Panc1 (cell line): ENCODE results near the gene ATP8B3. TPM values are rescaled to one million over a fixed set of nuclear protein-coding genes. Genes with fewer than 3 reads are reported as not detected.
A peak's percentile ranks its signal among the peaks of the same experiment; 100 is the strongest.

Experiments used
- ATAC-seq: fragments of 200-7000 bp; cut with Tn5 transposase; 2 replicates; pipeline ENCODE4 v1.9.1; 2020; ENCODE audit warnings: mild to moderate bottlenecking, moderate library complexity
- BruUV-seq: library from RNA; stranded (reverse); fragments of 400-500 nt; replicated peaks from 2 replicates; lab custom pipeline; 2021; lab: Mats Ljungman, UMichigan
- CTCF ChIA-PET: fragments of 300-600 bp; sonication (Branson Sonifier 250); formaldehyde crosslinking; loops from one replicate; lab custom pipeline; 2022; ENCODE audit warnings: antibody characterized with exemption; lab: Charles Lee
- POLR2A ChIA-PET: fragments of 300-600 bp; sonication (Branson Sonifier 250); formaldehyde crosslinking; loops from one replicate; lab custom pipeline; 2022; ENCODE audit warnings: antibody characterized with exemption; lab: Charles Lee
- DNase-seq: peaks from one replicate; pipeline ENCODE4 v3.0.0-alpha.2; 2010; ENCODE audit warnings: low read depth, low spot score
- H3K27ac ChIP-seq: 2 replicates; pipeline ENCODE4 v1.5.1; 2011; ENCODE audit warnings: mild to moderate bottlenecking, low read length, inconsistent platforms
- H3K27me3 ChIP-seq: fragments of 200-500 bp; sonication (Bioruptor generic); 2 replicates; pipeline ENCODE4 v1.6.0; 2014; ENCODE audit warnings: low read length, inconsistent platforms; ENCODE audit not compliant: control insufficient read depth, insufficient read depth
- H3K36me3 ChIP-seq: fragments of 200-500 bp; sonication (Bioruptor generic); 2 replicates; pipeline ENCODE4 v1.5.1; 2014; ENCODE audit warnings: inconsistent platforms, mild to moderate bottlenecking, low read length, moderate library complexity; ENCODE audit not compliant: control insufficient read depth, insufficient read depth
- H3K4me1 ChIP-seq: 2 replicates; pipeline ENCODE4 v1.5.1; 2011; ENCODE audit warnings: inconsistent platforms, mild to moderate bottlenecking, low read length, moderate library complexity; ENCODE audit not compliant: control insufficient read depth, insufficient read depth
- H3K4me3 ChIP-seq, 2 experiments: 2 replicates each; pipeline ENCODE4 v1.5.1; 2011 to 2012; ENCODE audit warnings: low read depth in 2 of 2, low read length in 2 of 2, mild to moderate bottlenecking in 2 of 2, inconsistent platforms in 1 of 2, moderate library complexity in 1 of 2
- H3K9me3 ChIP-seq: fragments of 200-500 bp; sonication (Bioruptor generic); 2 replicates; pipeline ENCODE4 v1.5.1; 2014; ENCODE audit warnings: low read depth, mild to moderate bottlenecking, inconsistent platforms, low read length, moderate library complexity; ENCODE audit not compliant: control insufficient read depth, insufficient read depth
- POLR2AphosphoS5 ChIP-seq: IDR thresholded peaks from 2 replicates; pipeline ENCODE4 v1.6.1; 2012; ENCODE audit warnings: mild to moderate bottlenecking, low read depth, low read length, moderate library complexity
- SIN3A ChIP-seq: IDR thresholded peaks from 2 replicates; pipeline ENCODE4 v1.6.1; 2012; ENCODE audit warnings: low read depth, mild to moderate bottlenecking, low read length, moderate library complexity, borderline replicate concordance; ENCODE audit not compliant: insufficient read depth
- TCF7L2 ChIP-seq: IDR thresholded peaks from 2 replicates; pipeline ENCODE4 v1.6.1; 2011; ENCODE audit warnings: mild to moderate bottlenecking, low read depth, low read length, inconsistent platforms
- in situ Hi-C: cut with HindIII; loops from 2 replicates; pipeline ENCODE4 v1.10.0; 2016; ENCODE audit warnings: low sequenced_read_pairs, low pct_unique_long_range_greater_than_20kb
- intact Hi-C: fragments of 100-400 bp; cut with micrococcal nuclease; formaldehyde crosslinking; loops from one replicate; pipeline ENCODE4 v1.10.0; 2022; ENCODE audit not compliant: unreplicated experiment
- total RNA-seq: library from RNA; stranded (reverse); gene quantifications from one replicate; pipeline ENCODE4 v1.2.1, GENCODE V29; 2021; ENCODE audit not compliant: unreplicated experiment
- TF ChIP-seq, protein P1 (sequence below): fragments of 450-650 bp; IDR thresholded peaks from 2 replicates; pipeline ENCODE4 v1.5.1; 2017; ENCODE audit warnings: mild to moderate bottlenecking
- TF ChIP-seq, protein P2 (sequence below), 2 experiments: IDR thresholded peaks; 2 replicates each; pipeline ENCODE4 v1.6.1; 2011 to 2012; ENCODE audit warnings: low read depth in 2 of 2, control low read depth in 1 of 2, low read length in 1 of 2, mild to moderate bottlenecking in 1 of 2, moderate library complexity in 1 of 2; ENCODE audit not compliant: insufficient read depth in 1 of 2

ATP8B3 gene
- total RNA-seq, 1 experiment from 2014 or later, result 67.7 TPM

DNA sequence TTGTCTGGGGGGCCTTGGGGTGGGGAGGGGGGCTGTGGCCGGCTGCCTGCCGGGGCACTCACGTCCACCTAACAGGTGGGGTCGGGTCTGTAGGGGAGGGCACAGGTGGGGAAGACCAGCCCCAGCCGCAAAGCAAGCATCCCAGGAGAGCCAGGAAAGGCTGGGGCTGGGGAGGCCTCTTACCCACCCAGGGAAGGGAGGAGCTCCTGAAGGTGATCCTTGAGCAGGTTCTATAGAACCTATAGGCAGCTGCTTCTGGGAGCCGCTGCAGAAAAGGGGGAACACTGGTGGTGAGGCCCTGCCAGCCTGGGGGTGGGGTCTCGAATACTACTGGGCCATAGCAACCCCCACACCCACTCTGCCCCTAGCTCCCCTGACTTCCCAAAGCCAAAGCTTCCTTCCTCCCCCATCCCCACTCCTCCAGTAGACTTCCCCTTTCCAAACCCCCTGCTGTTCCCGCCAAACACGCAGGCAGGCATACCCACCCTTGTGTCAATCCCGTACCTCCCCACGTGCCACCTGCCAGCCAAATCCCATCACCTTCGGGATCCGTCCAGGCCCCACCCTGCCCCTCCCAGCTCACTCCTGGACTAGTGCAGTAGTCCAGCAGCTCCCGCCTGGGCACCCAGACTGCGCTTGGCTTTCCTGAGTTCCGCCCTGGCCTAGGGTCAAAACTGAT, 45.7 kb upstream of the ATP8B3 start:
- intact Hi-C loops (no loop called here), in situ Hi-C loops (no loop called here)
- BruUV-seq, result no TSS peak
- Histone ChIP-seq H3K9me3 (no peaks in the 10 kb centered on the region), H3K4me3 (peak overlapping the region in 1 of 2 experiments; percentile 44; a peak in 2 of 4 replicates), H3K4me1 (peaks cover 40% of the 10 kb centered on the region), H3K27ac (peak overlapping the region; percentile 77), H3K36me3 (peaks cover 5% of the 10 kb centered on the region; the same call in 1 of the 2 replicates), H3K27me3 (no peaks in the 10 kb centered on the region)
- CTCF ChIA-PET, result interaction anchor here (0.6 to 0.7 kb wide), 2 partner anchors 11 to 189 kb away, joined by 3 to 11 read pairs; no protein-coding TSS in a partner anchor
- DNase-seq, result no peak
- POLR2A ChIA-PET, result no interaction called here
- no peak for ATAC-seq
- TF ChIP-seq, protein P1, sequence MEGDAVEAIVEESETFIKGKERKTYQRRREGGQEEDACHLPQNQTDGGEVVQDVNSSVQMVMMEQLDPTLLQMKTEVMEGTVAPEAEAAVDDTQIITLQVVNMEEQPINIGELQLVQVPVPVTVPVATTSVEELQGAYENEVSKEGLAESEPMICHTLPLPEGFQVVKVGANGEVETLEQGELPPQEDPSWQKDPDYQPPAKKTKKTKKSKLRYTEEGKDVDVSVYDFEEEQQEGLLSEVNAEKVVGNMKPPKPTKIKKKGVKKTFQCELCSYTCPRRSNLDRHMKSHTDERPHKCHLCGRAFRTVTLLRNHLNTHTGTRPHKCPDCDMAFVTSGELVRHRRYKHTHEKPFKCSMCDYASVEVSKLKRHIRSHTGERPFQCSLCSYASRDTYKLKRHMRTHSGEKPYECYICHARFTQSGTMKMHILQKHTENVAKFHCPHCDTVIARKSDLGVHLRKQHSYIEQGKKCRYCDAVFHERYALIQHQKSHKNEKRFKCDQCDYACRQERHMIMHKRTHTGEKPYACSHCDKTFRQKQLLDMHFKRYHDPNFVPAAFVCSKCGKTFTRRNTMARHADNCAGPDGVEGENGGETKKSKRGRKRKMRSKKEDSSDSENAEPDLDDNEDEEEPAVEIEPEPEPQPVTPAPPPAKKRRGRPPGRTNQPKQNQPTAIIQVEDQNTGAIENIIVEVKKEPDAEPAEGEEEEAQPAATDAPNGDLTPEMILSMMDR, result no peak
- no peak for TF ChIP-seq TCF7L2
- TF ChIP-seq SIN3A, result no peak
- TF ChIP-seq, protein P2, sequence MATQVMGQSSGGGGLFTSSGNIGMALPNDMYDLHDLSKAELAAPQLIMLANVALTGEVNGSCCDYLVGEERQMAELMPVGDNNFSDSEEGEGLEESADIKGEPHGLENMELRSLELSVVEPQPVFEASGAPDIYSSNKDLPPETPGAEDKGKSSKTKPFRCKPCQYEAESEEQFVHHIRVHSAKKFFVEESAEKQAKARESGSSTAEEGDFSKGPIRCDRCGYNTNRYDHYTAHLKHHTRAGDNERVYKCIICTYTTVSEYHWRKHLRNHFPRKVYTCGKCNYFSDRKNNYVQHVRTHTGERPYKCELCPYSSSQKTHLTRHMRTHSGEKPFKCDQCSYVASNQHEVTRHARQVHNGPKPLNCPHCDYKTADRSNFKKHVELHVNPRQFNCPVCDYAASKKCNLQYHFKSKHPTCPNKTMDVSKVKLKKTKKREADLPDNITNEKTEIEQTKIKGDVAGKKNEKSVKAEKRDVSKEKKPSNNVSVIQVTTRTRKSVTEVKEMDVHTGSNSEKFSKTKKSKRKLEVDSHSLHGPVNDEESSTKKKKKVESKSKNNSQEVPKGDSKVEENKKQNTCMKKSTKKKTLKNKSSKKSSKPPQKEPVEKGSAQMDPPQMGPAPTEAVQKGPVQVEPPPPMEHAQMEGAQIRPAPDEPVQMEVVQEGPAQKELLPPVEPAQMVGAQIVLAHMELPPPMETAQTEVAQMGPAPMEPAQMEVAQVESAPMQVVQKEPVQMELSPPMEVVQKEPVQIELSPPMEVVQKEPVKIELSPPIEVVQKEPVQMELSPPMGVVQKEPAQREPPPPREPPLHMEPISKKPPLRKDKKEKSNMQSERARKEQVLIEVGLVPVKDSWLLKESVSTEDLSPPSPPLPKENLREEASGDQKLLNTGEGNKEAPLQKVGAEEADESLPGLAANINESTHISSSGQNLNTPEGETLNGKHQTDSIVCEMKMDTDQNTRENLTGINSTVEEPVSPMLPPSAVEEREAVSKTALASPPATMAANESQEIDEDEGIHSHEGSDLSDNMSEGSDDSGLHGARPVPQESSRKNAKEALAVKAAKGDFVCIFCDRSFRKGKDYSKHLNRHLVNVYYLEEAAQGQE (IDR thresholded peaks at IDR 0.05; ENCODE audit: insufficient read depth in 1 of 2, low read depth in 2 of 2, low read length in 1 of 2), result no peak
- TF ChIP-seq POLR2AphosphoS5, result no peak; the same call in 1 of the 2 replicates

DNA sequence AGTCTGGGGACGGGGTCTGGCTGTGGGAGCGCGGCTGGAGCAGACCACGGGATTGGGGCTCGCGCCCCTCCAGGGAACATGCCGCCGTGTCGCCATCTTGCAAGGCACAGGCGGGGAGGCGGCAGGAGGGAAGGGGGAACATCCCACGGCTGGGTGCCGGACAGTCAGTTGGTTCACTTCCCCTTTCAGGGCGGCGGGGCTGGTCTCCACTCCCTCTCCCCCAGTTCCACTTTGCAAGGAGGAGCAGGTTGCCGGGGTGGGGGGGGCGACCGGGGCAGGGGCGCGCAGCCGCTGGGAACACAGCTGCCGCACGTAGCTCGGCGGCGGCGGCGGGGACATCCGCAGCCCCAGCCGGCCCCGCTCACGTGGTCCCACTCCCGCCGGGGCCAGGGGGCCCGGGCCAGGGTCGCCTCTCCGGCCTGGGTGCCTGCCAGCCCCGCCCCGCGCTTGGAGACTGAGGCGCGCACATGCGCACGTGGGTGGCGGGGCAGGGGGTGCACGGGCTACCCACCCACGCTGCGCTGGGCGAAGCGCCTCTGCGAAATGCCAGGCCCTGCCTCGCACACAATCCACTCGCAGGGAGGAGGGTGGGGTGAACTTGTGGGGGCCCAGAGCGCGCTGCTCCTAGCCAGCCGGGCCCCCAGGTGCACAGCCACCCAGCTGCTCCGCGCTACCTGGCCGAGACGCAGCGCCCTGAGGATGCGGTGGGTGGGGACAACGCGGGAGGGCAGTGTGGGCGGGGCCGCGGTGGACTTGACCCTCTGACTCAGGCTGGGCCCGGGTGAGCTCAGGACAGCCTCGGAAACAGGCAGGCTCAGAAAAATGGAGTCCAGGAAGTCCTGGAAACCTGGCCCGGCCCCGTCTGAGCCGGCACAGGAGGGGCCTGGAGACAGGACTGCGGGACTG, 44.9 kb upstream of the ATP8B3 start:
- peak overlapping the region; percentile 91 for H3K27ac ChIP-seq
- ATAC-seq (peak; percentile 41), DNase-seq (no peak)
- in situ Hi-C loops, result no loop called here
- CTCF ChIA-PET, result interaction anchor here (0.6 to 0.7 kb wide), 2 partner anchors 12 to 188 kb away, joined by 3 to 11 read pairs; no protein-coding TSS in a partner anchor
- no peaks in the 10 kb centered on the region for H3K27me3 ChIP-seq
- peaks cover 1% of the 10 kb centered on the region; the same call in 1 of the 2 replicates for H3K36me3 ChIP-seq
- TF ChIP-seq SIN3A (no peak), POLR2AphosphoS5 (no peak), TCF7L2 (no peak)
- TF ChIP-seq, protein P2 (IDR thresholded peaks at IDR 0.05; ENCODE audit: insufficient read depth in 1 of 2, low read depth in 2 of 2, low read length in 1 of 2), result no peak
- TF ChIP-seq, protein P1, result no peak
- H3K4me1 ChIP-seq, result peaks cover 48% of the 10 kb centered on the region
- BruUV-seq, result no TSS peak
- no peaks in the 10 kb centered on the region for H3K9me3 ChIP-seq
- intact Hi-C loops, result no loop called here
- H3K4me3 ChIP-seq, result peak overlapping the region; percentile 24 to 45
- POLR2A ChIA-PET, result no interaction called here
